OCI-LY7 (cell line): Measurements from ENCODE around the gene MYBL2.

Experiments used
- CTCF ChIP-seq: fragments of 200-600 bp; sonication (generic); conservative IDR thresholded peaks from 2 replicates; pipeline ENCODE4 v1.5.1; 2014; ENCODE audit warnings: mild to moderate bottlenecking, antibody characterized with exemption, low read length, moderate library complexity, mixed read lengths
- EZH2phosphoT487 ChIP-seq: fragments of 200-600 bp; sonication (generic); IDR thresholded peaks from 2 replicates; pipeline ENCODE4 v1.6.1; 2018; ENCODE audit warnings: low read depth, borderline replicate concordance, mild to moderate bottlenecking, mixed run types, antibody characterized with exemption, low read length, moderate library complexity, mixed read lengths

DNA sequence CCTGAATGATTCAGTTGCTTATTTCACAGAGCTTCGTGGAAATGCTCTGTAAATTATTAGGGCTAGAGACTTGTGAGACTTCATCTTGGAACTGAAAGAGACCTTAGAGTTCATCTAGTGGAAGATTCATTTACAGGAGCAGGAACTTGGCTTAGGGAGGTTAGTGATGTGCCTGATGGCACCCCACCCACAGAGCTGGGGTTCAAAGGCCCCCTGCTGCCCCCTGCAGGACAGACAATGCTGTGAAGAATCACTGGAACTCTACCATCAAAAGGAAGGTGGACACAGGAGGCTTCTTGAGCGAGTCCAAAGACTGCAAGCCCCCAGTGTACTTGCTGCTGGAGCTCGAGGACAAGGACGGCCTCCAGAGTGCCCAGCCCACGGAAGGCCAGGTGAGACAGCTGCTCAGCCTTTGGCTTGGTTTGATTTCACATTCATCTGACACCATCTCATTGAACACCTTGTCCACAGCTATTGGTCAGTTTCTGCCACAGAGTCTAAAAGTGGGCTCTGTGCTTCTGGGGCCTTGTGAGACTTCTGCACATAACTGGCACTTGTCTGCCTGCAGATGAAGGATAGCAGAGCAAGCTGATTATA is 25.1 kb downstream of the MYBL2 start:
- peak; percentile 91 for TF ChIP-seq CTCF
- no peak for TF ChIP-seq EZH2phosphoT487
